ENCODE data around the gene ANKRD55.

DNA sequence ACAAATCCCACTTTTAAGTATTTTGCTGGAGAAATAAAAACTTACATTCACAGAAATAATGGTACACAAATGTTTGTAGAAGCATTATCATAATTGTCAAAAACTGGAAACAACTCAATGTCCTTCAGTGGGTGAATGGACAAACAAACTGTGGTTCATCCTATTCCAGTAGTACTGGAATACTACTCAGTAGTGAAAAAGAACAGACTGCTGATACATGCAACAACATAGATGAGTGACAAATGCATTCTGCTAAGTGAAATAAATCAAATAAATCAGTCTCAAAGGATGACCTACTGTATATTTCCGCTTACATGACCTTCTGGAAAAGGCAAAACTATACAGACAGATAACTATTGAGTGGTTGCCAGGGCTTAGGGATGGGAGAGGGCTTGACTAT, 114.1 kb downstream of the ANKRD55 start:
- TF ChIP-seq, protein P1, sequence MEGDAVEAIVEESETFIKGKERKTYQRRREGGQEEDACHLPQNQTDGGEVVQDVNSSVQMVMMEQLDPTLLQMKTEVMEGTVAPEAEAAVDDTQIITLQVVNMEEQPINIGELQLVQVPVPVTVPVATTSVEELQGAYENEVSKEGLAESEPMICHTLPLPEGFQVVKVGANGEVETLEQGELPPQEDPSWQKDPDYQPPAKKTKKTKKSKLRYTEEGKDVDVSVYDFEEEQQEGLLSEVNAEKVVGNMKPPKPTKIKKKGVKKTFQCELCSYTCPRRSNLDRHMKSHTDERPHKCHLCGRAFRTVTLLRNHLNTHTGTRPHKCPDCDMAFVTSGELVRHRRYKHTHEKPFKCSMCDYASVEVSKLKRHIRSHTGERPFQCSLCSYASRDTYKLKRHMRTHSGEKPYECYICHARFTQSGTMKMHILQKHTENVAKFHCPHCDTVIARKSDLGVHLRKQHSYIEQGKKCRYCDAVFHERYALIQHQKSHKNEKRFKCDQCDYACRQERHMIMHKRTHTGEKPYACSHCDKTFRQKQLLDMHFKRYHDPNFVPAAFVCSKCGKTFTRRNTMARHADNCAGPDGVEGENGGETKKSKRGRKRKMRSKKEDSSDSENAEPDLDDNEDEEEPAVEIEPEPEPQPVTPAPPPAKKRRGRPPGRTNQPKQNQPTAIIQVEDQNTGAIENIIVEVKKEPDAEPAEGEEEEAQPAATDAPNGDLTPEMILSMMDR (IDR thresholded peaks at IDR 0.05) = no peak
- TF ChIP-seq EP300 (IDR thresholded peaks at IDR 0.05) = no peak
- no peak for TF ChIP-seq POLR2AphosphoS5 (IDR thresholded peaks at IDR 0.05)

Data from suprapubic skin (tissue), 4 donors.